ENCODE results near the gene MAMSTR.

DNA sequence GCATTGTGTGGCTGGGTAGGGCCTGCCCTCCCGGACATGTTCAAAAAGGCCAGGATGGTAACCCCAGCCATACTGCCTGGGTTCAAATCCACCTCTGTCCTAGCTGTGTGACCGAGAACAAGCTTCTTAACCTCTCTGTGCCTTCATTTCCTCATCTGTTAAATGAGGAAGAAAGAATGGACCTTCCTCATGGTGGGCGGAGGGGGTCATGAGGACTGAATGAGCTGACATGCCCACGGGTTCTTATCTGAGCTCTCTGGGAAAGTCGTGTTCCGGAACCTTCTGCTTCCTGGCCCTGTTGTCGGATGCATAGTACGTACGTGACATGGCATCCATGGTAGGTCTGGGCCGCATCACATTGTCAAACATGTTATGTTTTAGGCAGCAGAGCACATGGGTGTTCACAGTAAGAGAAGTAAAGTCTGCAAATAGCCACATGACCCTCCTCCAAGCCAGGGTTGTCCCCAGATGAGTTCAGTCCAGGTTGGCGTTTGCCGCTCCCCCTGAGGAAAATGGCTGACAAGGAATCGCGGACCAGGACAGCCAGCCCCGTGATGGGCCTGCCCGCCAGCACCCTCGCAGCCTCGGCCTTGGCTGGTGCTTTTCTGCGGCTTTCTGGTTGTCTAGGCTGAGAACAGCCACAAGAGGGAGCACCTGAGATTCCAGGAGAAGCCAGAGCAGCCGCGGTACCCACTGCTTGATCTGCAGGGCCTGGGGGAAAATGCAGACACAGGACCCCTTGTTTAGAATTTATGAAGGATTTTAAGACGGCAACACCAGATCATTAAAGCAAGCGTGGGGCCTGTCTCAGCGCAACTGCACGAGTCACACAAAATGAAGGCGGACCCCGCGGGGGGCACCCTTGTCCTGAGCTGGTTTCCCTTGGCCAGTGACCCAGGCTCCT, 44.4 kb downstream of the MAMSTR start:
- TF ChIP-seq EZH2 (IDR thresholded peaks at IDR 0.05; ENCODE audit: insufficient read depth, poor library complexity, severe bottlenecking) (no peak), EZH2phosphoT487 (IDR thresholded peaks at IDR 0.05; ENCODE audit: insufficient read depth, low read depth) (no peak)

Data from GM23248 (cell line).